ENCODE data around the gene EPHA4.

DNA sequence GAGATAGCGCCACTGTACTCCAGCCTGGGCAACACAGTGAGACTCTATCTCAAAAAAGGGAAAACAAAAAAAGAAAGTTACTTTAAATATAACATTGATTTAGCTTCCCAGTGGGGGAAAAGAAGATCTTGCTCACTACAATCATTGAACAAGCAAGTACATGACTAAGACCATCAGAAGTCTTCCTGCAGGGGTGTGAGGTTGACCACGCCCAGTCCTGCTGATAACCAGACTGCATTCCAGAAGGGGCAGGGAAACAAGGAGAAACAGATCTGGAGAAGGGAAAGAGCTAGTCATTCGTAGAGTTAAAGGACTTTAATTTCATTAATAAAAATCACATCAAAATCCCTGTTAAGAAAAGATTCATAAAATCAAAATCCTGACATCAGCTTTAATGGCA, 77.5 kb downstream of the EPHA4 start:
- TF ChIP-seq, protein P1, sequence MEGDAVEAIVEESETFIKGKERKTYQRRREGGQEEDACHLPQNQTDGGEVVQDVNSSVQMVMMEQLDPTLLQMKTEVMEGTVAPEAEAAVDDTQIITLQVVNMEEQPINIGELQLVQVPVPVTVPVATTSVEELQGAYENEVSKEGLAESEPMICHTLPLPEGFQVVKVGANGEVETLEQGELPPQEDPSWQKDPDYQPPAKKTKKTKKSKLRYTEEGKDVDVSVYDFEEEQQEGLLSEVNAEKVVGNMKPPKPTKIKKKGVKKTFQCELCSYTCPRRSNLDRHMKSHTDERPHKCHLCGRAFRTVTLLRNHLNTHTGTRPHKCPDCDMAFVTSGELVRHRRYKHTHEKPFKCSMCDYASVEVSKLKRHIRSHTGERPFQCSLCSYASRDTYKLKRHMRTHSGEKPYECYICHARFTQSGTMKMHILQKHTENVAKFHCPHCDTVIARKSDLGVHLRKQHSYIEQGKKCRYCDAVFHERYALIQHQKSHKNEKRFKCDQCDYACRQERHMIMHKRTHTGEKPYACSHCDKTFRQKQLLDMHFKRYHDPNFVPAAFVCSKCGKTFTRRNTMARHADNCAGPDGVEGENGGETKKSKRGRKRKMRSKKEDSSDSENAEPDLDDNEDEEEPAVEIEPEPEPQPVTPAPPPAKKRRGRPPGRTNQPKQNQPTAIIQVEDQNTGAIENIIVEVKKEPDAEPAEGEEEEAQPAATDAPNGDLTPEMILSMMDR (IDR thresholded peaks at IDR 0.05) = no peak
- TF ChIP-seq POLR2A (IDR thresholded peaks at IDR 0.05) = no peak

Data from thyroid gland (tissue), 4 donors.